ENCODE data around the gene GLT6D1. TPM values are rescaled to one million over a fixed set of nuclear protein-coding genes. Genes with fewer than 3 reads are reported as not detected.

GLT6D1 gene
- total and polyA plus RNA-seq, 10 donors: not detected

DNA sequence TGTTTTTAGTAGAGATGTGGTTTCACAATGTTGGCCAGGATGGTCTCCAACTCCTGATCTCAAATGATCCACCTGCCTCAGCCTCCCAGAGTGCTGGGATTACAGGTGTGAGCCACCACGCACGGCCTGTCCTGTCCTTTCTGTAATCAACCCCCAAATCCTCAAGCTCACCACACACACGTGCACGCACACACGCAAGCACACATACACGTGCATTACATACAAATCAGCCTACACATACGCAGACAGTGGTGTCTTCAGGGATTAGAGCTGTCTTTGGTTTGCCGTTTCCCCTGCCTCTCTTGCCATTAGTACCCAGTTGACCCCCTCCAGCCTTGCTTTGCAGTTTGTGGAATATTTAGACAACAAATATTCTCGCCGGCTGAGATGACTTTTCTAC, 6.5 kb downstream of the GLT6D1 start:
- no peaks in the 10 kb centered on the region for H3K36me3 ChIP-seq
- no peak overlapping the region for H3K27ac ChIP-seq
- no peaks in the 10 kb centered on the region for H3K4me1 ChIP-seq
- TF ChIP-seq POLR2AphosphoS5 (IDR thresholded peaks at IDR 0.05) (no peak), CTCF (IDR thresholded peaks at IDR 0.05 in 8 of 11, conservative IDR thresholded peaks at IDR 0.05 in 3 of 11) (no peak)
- peaks cover 0 to 23% (median 18%) of the 10 kb centered on the region in 8 donors for H3K9me3 ChIP-seq
- intact Hi-C loops (cut with DNase I; ENCODE audit: low total_unique reads): no loop called here
- peaks cover 0 to 60% (median 7%) of the 10 kb centered on the region in 7 donors for H3K27me3 ChIP-seq (replicated peaks in 1 of 7)
- 87 to 94% (median 90%) methylated on average over 10 of the region's 10 CpGs for WGBS, 5 donors
- DNase-seq: no peak
- no peak overlapping the region for H3K4me3 ChIP-seq

- no peak for TF ChIP-seq POLR2A (IDR thresholded peaks at IDR 0.05)
- Histone ChIP-seq H3K4me3 (no peak overlapping the region), H3K36me3 (no peaks in the 10 kb centered on the region), H3K9me3 (peaks cover 0 to 36% (median 29%) of the 10 kb centered on the region in 8 donors), H3K4me1 (no peaks in the 10 kb centered on the region), H3K27me3 (replicated peaks in 1 of 7) (peaks cover 0 to 16% (median under 1%) of the 10 kb centered on the region in 7 donors), H3K27ac (no peak overlapping the region)
- intact Hi-C loops (cut with DNase I; ENCODE audit: low total_unique reads): no loop called here
- no peak for DNase-seq
- WGBS, 5 donors: 80 to 91% (median 90%) methylated on average over 8 to 14 of the region's 14 CpGs
Measured at GRCh38 chr9:135624282-135624681, 15.1 kb downstream of the GLT6D1 start.

DNA sequence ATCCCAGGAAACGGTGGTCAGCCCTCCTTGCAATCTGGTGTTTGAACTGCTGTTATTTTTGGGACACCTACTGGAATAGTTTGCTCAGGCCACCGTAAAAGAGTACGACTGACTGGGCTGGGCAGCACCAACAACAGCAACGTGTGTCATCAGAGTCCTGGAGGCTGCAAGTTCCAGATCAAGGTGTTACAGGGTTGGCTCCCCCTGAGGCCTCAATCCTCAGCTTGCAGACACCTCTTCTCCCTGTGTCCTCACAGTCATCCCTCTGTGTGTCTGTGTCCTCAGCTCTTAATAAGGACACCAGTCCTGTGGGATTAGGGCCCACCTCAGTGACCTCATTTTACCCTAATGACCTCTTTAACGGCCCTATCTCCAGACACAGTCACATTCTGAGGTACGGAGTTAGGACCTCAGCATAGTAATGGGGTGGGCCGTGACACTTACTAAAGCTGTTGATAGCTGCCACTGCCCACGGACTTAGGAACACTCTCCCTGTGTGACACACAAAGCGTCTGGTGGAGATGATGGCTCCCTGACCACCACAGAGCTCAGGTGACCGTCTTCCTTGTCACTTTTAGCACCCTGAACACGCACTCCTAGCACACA, 16.8 kb downstream of the GLT6D1 start:
- Histone ChIP-seq H3K9me3 (peaks cover 0 to 18% (median 11%) of the 10 kb centered on the region in 8 donors), H3K4me1 (no peaks in the 10 kb centered on the region), H3K4me3 (no peak overlapping the region), H3K27me3 (replicated peaks in 1 of 7) (peaks cover 0 to 33% (median 3%) of the 10 kb centered on the region in 7 donors), H3K36me3 (no peaks in the 10 kb centered on the region), H3K27ac (no peak overlapping the region)
- intact Hi-C loops (cut with DNase I; ENCODE audit: low total_unique reads): no loop called here
- TF ChIP-seq CTCF (IDR thresholded peaks at IDR 0.05 in 8 of 11, conservative IDR thresholded peaks at IDR 0.05 in 3 of 11): no peak
- TF ChIP-seq POLR2AphosphoS5 (IDR thresholded peaks at IDR 0.05): no peak
- no peak for TF ChIP-seq POLR2A (IDR thresholded peaks at IDR 0.05)
- WGBS, 5 donors: 62 to 79% (median 71%) methylated on average over 11 of the region's 11 CpGs
- no peak for DNase-seq

DNA sequence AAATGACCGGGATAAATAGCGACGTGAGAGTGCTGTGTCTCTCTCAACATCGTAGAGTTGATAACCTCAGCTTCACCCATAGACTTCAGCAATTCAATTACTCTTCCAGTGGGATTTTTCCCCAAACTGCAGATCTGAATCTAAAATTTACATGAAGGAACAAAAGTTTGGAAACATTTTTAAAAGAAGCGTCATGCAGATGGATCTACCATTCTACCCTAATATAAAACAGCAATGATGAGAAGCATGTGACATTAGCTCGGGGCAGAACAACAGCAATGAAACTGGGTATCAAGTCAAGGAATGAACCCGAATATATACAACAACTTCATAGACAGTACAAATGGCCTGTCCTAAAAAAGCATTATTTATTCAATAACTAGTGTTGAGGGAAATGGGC, 18.8 kb downstream of the GLT6D1 start:
- Histone ChIP-seq H3K36me3 (no peaks in the 10 kb centered on the region), H3K27ac (no peak overlapping the region), H3K4me3 (no peak overlapping the region), H3K4me1 (no peaks in the 10 kb centered on the region), H3K9me3 (no peaks in the 10 kb centered on the region), H3K27me3 (replicated peaks in 1 of 7) (peaks cover 0 to 43% (median 3%) of the 10 kb centered on the region in 7 donors)
- DNase-seq: no peak
- 77 to 84% (median 77%) methylated on average over 7 of the region's 7 CpGs for WGBS, 5 donors
- intact Hi-C loops (cut with DNase I; ENCODE audit: low total_unique reads): no loop called here
- no peak for TF ChIP-seq CTCF (IDR thresholded peaks at IDR 0.05 in 8 of 11, conservative IDR thresholded peaks at IDR 0.05 in 3 of 11)
- TF ChIP-seq POLR2AphosphoS5 (IDR thresholded peaks at IDR 0.05): no peak
- TF ChIP-seq POLR2A (IDR thresholded peaks at IDR 0.05): no peak

DNA sequence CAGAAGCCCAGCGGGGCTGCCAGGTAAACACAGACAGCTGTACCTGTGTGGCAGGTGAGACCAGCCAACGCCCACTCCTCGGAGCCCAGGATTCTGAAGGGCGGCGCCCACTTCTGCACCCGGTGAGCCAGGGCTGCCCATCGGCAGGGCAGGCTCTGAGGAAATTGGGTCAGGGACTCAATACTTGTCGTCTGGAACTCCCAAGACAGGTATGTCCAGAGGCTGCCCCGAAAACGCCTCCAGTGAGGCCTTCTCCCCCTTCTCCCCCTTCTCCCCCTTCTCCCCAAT, 19.8 kb downstream of the GLT6D1 start:
- peaks cover 0 to 53% (median 4%) of the 10 kb centered on the region in 7 donors for H3K27me3 ChIP-seq (replicated peaks in 1 of 7)
- H3K9me3 ChIP-seq: no peaks in the 10 kb centered on the region
- no peaks in the 10 kb centered on the region for H3K36me3 ChIP-seq
- H3K4me1 ChIP-seq: no peaks in the 10 kb centered on the region
- DNase-seq: no peak
- 74 to 87% (median 80%) methylated on average over 10 of the region's 10 CpGs for WGBS, 5 donors
- no peak overlapping the region for H3K27ac ChIP-seq
- H3K4me3 ChIP-seq: no peak overlapping the region
- TF ChIP-seq CTCF (IDR thresholded peaks at IDR 0.05 in 8 of 11, conservative IDR thresholded peaks at IDR 0.05 in 3 of 11) (no peak), POLR2A (IDR thresholded peaks at IDR 0.05) (no peak), POLR2AphosphoS5 (IDR thresholded peaks at IDR 0.05) (no peak)
- intact Hi-C loops (cut with DNase I; ENCODE audit: low total_unique reads): no loop called here

All from spleen (tissue), 11 donors.